HEK293 (cell line): Measurements from ENCODE around the gene PTPN6.

ENCODE experiments used
- KLF8 ChIP-seq: fragments of 450-650 bp; formaldehyde crosslinking; IDR thresholded peaks from 2 replicates; pipeline ENCODE4 v1.5.1; 2016; ENCODE audit warnings: missing biosample characterization, missing genetic modification characterization
- MEIS1 ChIP-seq: sonication (generic); formaldehyde crosslinking; IDR thresholded peaks from 2 replicates; pipeline ENCODE4 v1.8.1; 2022; ENCODE audit warnings: missing genetic modification reagents, mild to moderate bottlenecking, borderline replicate concordance
- MZF1 ChIP-seq: fragments of 450-650 bp; formaldehyde crosslinking; IDR thresholded peaks from 2 replicates; pipeline ENCODE4 v1.5.1; 2017; ENCODE audit warnings: missing biosample characterization, missing genetic modification characterization, borderline replicate concordance
- PRDM1 ChIP-seq: fragments of 450-650 bp; formaldehyde crosslinking; IDR thresholded peaks from 2 replicates; pipeline ENCODE4; 2016; ENCODE audit warnings: missing biosample characterization, missing genetic modification characterization
- PRDM4 ChIP-seq: fragments of 450-650 bp; formaldehyde crosslinking; IDR thresholded peaks from 2 replicates; pipeline ENCODE4 v1.5.1; 2017; ENCODE audit warnings: missing biosample characterization, missing genetic modification characterization
- SP3 ChIP-seq: fragments of 450-650 bp; formaldehyde crosslinking; IDR thresholded peaks from 2 replicates; pipeline ENCODE4 v1.5.1; 2016; ENCODE audit warnings: missing biosample characterization, missing genetic modification characterization
- YY2 ChIP-seq: fragments of 450-650 bp; formaldehyde crosslinking; IDR thresholded peaks from 2 replicates; pipeline ENCODE4 v1.5.1; 2016; ENCODE audit warnings: missing biosample characterization, missing genetic modification characterization
- ZBTB17 ChIP-seq: fragments of 450-650 bp; formaldehyde crosslinking; IDR thresholded peaks from 2 replicates; pipeline ENCODE4 v1.5.1; 2016; ENCODE audit warnings: missing biosample characterization, missing genetic modification characterization
- ZNF140 ChIP-seq: fragments of 450-650 bp; formaldehyde crosslinking; IDR thresholded peaks from 2 replicates; pipeline ENCODE4 v1.5.1; 2016; ENCODE audit warnings: missing biosample characterization, missing genetic modification characterization
- ZNF146 ChIP-seq: fragments of 450-650 bp; formaldehyde crosslinking; IDR thresholded peaks from 2 replicates; pipeline ENCODE4 v1.5.1; 2016; ENCODE audit warnings: missing biosample characterization, missing genetic modification characterization
- ZNF221 ChIP-seq: fragments of 450-650 bp; formaldehyde crosslinking; IDR thresholded peaks from 2 replicates; pipeline ENCODE4 v1.5.1; 2017; ENCODE audit warnings: missing biosample characterization, missing genetic modification characterization, borderline replicate concordance
- ZNF239 ChIP-seq: fragments of 450-650 bp; formaldehyde crosslinking; IDR thresholded peaks from 2 replicates; pipeline ENCODE4 v1.5.1; 2016; ENCODE audit warnings: missing biosample characterization, missing genetic modification characterization
- ZNF248 ChIP-seq: fragments of 450-650 bp; formaldehyde crosslinking; IDR thresholded peaks from 2 replicates; pipeline ENCODE4 v1.5.1; 2017; ENCODE audit warnings: missing biosample characterization, missing genetic modification characterization
- ZNF274 ChIP-seq, 2 experiments: fragments of 200-500 bp in 1 of 2; fragments of 450-650 bp in 1 of 2; sonication (Bioruptor generic) in 1 of 2; formaldehyde crosslinking in 1 of 2; IDR thresholded peaks; 2 replicates each; pipeline versions ENCODE4 v1.5.1 to v1.6.1; 2014 to 2016; ENCODE audit warnings: borderline replicate concordance in 1 of 2, inconsistent platforms in 1 of 2, low read length in 1 of 2, missing biosample characterization in 1 of 2, missing genetic modification characterization in 1 of 2
- ZNF324 ChIP-seq: fragments of 450-650 bp; formaldehyde crosslinking; IDR thresholded peaks from 2 replicates; pipeline ENCODE4 v1.5.1; 2016; ENCODE audit warnings: missing biosample characterization, missing genetic modification characterization
- ZNF416 ChIP-seq: fragments of 450-650 bp; formaldehyde crosslinking; IDR thresholded peaks from 2 replicates; pipeline ENCODE4 v1.5.1; 2016; ENCODE audit warnings: missing biosample characterization, missing genetic modification characterization
- ZNF433 ChIP-seq: fragments of 450-650 bp; formaldehyde crosslinking; IDR thresholded peaks from 2 replicates; pipeline ENCODE4 v1.5.1; 2016; ENCODE audit warnings: missing biosample characterization, missing genetic modification characterization, low read depth
- ZNF501 ChIP-seq: fragments of 450-650 bp; formaldehyde crosslinking; IDR thresholded peaks from 2 replicates; pipeline ENCODE4 v1.5.1; 2016; ENCODE audit warnings: missing biosample characterization, missing genetic modification characterization
- ZNF514 ChIP-seq: fragments of 450-650 bp; formaldehyde crosslinking; IDR thresholded peaks from 2 replicates; pipeline ENCODE4 v1.5.1; 2016; ENCODE audit warnings: missing biosample characterization, missing genetic modification characterization
- ZNF544 ChIP-seq: fragments of 450-650 bp; formaldehyde crosslinking; IDR thresholded peaks from 2 replicates; pipeline ENCODE4 v1.5.0; 2017; ENCODE audit warnings: missing biosample characterization, missing genetic modification characterization
- ZNF549 ChIP-seq: fragments of 450-650 bp; IDR thresholded peaks from 2 replicates; pipeline ENCODE4 v1.5.1; 2018; ENCODE audit warnings: missing biosample characterization, missing genetic modification characterization, mild to moderate bottlenecking, inconsistent platforms, moderate library complexity
- ZNF585B ChIP-seq: fragments of 450-650 bp; formaldehyde crosslinking; IDR thresholded peaks from 2 replicates; pipeline ENCODE4 v1.5.1; 2016; ENCODE audit warnings: missing biosample characterization, missing genetic modification characterization
- ZNF624 ChIP-seq: fragments of 450-650 bp; formaldehyde crosslinking; IDR thresholded peaks from 2 replicates; pipeline ENCODE4 v1.5.1; 2017; ENCODE audit warnings: missing biosample characterization, missing genetic modification characterization
- ZNF843 ChIP-seq: fragments of 450-650 bp; formaldehyde crosslinking; IDR thresholded peaks from 2 replicates; pipeline ENCODE4 v1.5.1; 2016; ENCODE audit warnings: missing biosample characterization, missing genetic modification characterization
- ZSCAN30 ChIP-seq: fragments of 450-650 bp; IDR thresholded peaks from 2 replicates; pipeline ENCODE4 v1.5.1; 2018; ENCODE audit warnings: missing biosample characterization, mild to moderate bottlenecking, missing genetic modification characterization, moderate library complexity
- TF ChIP-seq, protein P1 (sequence below): fragments of 450-650 bp; formaldehyde crosslinking; IDR thresholded peaks from 2 replicates; pipeline ENCODE4 v1.5.1; 2016; ENCODE audit warnings: missing biosample characterization, missing genetic modification characterization
- TF ChIP-seq, protein P2 (sequence below): fragments of 450-650 bp; formaldehyde crosslinking; IDR thresholded peaks from 2 replicates; pipeline ENCODE4; 2016; ENCODE audit warnings: missing biosample characterization, missing genetic modification characterization
- TF ChIP-seq, protein P3 (sequence below): fragments of 450-650 bp; formaldehyde crosslinking; IDR thresholded peaks from 2 replicates; pipeline ENCODE4 v1.5.1; 2017; ENCODE audit warnings: missing biosample characterization, missing genetic modification characterization
- TF ChIP-seq, protein P4 (sequence below): fragments of 450-650 bp; formaldehyde crosslinking; IDR thresholded peaks from 2 replicates; pipeline ENCODE4 v1.5.1; 2017; ENCODE audit warnings: missing biosample characterization, mild to moderate bottlenecking, missing genetic modification characterization, moderate library complexity
- TF ChIP-seq, protein P5 (sequence below): fragments of 450-650 bp; formaldehyde crosslinking; IDR thresholded peaks from 2 replicates; pipeline ENCODE4 v1.5.1; 2017; ENCODE audit warnings: missing biosample characterization, missing genetic modification characterization

Gene PTPN6

GRCh38 chr12:6944381-6945186, 6.6 kb upstream of the PTPN6 start (continued):
- TF ChIP-seq ZNF239 (no peak), ZNF221 (tag by site-specific recombination) (no peak), YY2 (tag by site-specific recombination) (no peak), ZNF549 (tag by site-specific recombination) (no peak), ZNF146 (peak; percentile 3; the same call in 1 of the 2 replicates), ZNF585B (tag by site-specific recombination) (no peak), ZNF624 (tag by site-specific recombination) (no peak; the same call in 1 of the 2 replicates), ZNF433 (tag by site-specific recombination) (no peak), ZNF843 (peak; percentile 41; the same call in 1 of the 2 replicates), ZNF248 (tag by site-specific recombination) (no peak), ZNF501 (tag by site-specific recombination) (peak; percentile 79), KLF8 (peak; percentile 91; the same call in 1 of the 2 replicates), MZF1 (tag by site-specific recombination) (no peak), MEIS1 (no peak), ZNF324 (tag by site-specific recombination) (0 out of 2 replicates have a peak, but pooled peaks have one; percentile 72), ZNF544 (tag by site-specific recombination) (no peak), ZNF416 (no peak), PRDM4 (tag by site-specific recombination) (no peak), ZNF140 (no peak), ZNF514 (no peak), ZNF274 (IDR thresholded peaks at IDR 0.05; ENCODE audit: low read length) (no peak), ZNF274 (tag by site-specific recombination; IDR thresholded peaks at IDR 0.05; ENCODE audit: borderline replicate concordance) (no peak), ZBTB17 (tag by site-specific recombination) (peak; percentile 91), SP3 (tag by site-specific recombination) (peak; percentile 78), ZSCAN30 (tag by site-specific recombination) (peak; percentile 58; the same call in 1 of the 2 replicates), PRDM1 (tag by site-specific recombination) (no peak)
- TF ChIP-seq, protein P1, sequence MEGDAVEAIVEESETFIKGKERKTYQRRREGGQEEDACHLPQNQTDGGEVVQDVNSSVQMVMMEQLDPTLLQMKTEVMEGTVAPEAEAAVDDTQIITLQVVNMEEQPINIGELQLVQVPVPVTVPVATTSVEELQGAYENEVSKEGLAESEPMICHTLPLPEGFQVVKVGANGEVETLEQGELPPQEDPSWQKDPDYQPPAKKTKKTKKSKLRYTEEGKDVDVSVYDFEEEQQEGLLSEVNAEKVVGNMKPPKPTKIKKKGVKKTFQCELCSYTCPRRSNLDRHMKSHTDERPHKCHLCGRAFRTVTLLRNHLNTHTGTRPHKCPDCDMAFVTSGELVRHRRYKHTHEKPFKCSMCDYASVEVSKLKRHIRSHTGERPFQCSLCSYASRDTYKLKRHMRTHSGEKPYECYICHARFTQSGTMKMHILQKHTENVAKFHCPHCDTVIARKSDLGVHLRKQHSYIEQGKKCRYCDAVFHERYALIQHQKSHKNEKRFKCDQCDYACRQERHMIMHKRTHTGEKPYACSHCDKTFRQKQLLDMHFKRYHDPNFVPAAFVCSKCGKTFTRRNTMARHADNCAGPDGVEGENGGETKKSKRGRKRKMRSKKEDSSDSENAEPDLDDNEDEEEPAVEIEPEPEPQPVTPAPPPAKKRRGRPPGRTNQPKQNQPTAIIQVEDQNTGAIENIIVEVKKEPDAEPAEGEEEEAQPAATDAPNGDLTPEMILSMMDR (tag by site-specific recombination) = peak; percentile 99
- TF ChIP-seq, protein P2, sequence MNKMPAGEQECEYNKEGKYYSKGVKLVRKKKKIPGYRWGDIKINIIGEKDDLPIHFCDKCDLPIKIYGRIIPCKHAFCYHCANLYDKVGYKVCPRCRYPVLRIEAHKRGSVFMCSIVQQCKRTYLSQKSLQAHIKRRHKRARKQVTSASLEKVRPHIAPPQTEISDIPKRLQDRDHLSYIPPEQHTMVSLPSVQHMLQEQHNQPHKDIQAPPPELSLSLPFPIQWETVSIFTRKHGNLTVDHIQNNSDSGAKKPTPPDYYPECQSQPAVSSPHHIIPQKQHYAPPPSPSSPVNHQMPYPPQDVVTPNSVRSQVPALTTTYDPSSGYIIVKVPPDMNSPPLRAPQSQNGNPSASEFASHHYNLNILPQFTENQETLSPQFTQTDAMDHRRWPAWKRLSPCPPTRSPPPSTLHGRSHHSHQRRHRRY (tag by site-specific recombination) = no peak
- TF ChIP-seq, protein P3, sequence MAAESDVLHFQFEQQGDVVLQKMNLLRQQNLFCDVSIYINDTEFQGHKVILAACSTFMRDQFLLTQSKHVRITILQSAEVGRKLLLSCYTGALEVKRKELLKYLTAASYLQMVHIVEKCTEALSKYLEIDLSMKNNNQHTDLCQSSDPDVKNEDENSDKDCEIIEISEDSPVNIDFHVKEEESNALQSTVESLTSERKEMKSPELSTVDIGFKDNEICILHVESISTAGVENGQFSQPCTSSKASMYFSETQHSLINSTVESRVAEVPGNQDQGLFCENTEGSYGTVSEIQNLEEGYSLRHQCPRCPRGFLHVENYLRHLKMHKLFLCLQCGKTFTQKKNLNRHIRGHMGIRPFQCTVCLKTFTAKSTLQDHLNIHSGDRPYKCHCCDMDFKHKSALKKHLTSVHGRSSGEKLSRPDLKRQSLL (tag by site-specific recombination) = no peak; the same call in 1 of the 2 replicates
- TF ChIP-seq, protein P4, sequence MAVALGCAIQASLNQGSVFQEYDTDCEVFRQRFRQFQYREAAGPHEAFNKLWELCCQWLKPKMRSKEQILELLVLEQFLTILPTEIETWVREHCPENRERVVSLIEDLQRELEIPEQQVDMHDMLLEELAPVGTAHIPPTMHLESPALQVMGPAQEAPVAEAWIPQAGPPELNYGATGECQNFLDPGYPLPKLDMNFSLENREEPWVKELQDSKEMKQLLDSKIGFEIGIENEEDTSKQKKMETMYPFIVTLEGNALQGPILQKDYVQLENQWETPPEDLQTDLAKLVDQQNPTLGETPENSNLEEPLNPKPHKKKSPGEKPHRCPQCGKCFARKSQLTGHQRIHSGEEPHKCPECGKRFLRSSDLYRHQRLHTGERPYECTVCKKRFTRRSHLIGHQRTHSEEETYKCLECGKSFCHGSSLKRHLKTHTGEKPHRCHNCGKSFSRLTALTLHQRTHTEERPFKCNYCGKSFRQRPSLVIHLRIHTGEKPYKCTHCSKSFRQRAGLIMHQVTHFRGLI (tag by site-specific recombination) = no peak
- TF ChIP-seq, protein P5, sequence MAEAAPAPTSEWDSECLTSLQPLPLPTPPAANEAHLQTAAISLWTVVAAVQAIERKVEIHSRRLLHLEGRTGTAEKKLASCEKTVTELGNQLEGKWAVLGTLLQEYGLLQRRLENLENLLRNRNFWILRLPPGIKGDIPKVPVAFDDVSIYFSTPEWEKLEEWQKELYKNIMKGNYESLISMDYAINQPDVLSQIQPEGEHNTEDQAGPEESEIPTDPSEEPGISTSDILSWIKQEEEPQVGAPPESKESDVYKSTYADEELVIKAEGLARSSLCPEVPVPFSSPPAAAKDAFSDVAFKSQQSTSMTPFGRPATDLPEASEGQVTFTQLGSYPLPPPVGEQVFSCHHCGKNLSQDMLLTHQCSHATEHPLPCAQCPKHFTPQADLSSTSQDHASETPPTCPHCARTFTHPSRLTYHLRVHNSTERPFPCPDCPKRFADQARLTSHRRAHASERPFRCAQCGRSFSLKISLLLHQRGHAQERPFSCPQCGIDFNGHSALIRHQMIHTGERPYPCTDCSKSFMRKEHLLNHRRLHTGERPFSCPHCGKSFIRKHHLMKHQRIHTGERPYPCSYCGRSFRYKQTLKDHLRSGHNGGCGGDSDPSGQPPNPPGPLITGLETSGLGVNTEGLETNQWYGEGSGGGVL (tag by site-specific recombination) = no peak
